Smooth muscle cell (in vitro differentiated cells): ENCODE measurements around the gene SDK2. TPM values are rescaled to one million over a fixed set of nuclear protein-coding genes. Genes with fewer than 3 reads are reported as not detected.

Experiments used
- DNase-seq: peaks from one replicate; lab custom pipeline; 2025; ENCODE audit not compliant: unreplicated experiment; lab: John Stamatoyannopoulos, UW
- H2AFZ ChIP-seq: fragments of 200-600 bp; sonication (generic); 2 replicates; pipeline ENCODE4 v1.6.0; 2016; ENCODE audit warnings: antibody characterized with exemption, low read depth, mild to moderate bottlenecking
- H3F3A ChIP-seq: fragments of 200-600 bp; sonication (generic); 2 replicates; pipeline ENCODE4 v1.6.0; 2017; ENCODE audit warnings: antibody characterized with exemption, low read depth
- H3K27ac ChIP-seq: fragments of 200-600 bp; sonication (generic); 2 replicates; pipeline ENCODE4 v1.5.1; 2016; ENCODE audit warnings: low read depth, mild to moderate bottlenecking
- H3K27me3 ChIP-seq: fragments of 200-600 bp; sonication (generic); 2 replicates; pipeline ENCODE4 v1.6.1; 2016; ENCODE audit warnings: low read depth, mild to moderate bottlenecking
- H3K36me3 ChIP-seq: fragments of 200-600 bp; sonication (generic); 2 replicates; pipeline ENCODE4 v1.5.1; 2016; ENCODE audit warnings: low read depth
- H3K4me1 ChIP-seq: fragments of 200-600 bp; sonication (generic); 2 replicates; pipeline ENCODE4 v1.5.1; 2016; ENCODE audit warnings: low read depth
- H3K4me2 ChIP-seq: fragments of 200-600 bp; sonication (generic); 2 replicates; pipeline ENCODE4 v1.6.0; 2016; ENCODE audit warnings: mild to moderate bottlenecking
- H3K4me3 ChIP-seq: fragments of 200-600 bp; sonication (generic); 2 replicates; pipeline ENCODE4 v1.5.1; 2016; ENCODE audit warnings: mild to moderate bottlenecking
- H3K79me2 ChIP-seq: fragments of 200-600 bp; sonication (generic); 2 replicates; pipeline ENCODE4 v1.6.0; 2016; ENCODE audit warnings: low read depth, mild to moderate bottlenecking
- H3K9ac ChIP-seq: fragments of 200-600 bp; sonication (generic); 2 replicates; pipeline ENCODE4 v1.6.0; 2016; ENCODE audit warnings: low read depth
- H3K9me3 ChIP-seq: fragments of 200-600 bp; sonication (generic); replicated peaks from 2 replicates; pipeline ENCODE4 v1.5.1; 2016; ENCODE audit warnings: low read depth
- H4K20me1 ChIP-seq: fragments of 200-600 bp; sonication (generic); 2 replicates; pipeline ENCODE4 v1.6.0; 2016; ENCODE audit warnings: low read depth
- WGBS: methylation state at CpG from one replicate; pipeline ENCODE4 v1.1.7; 2016; ENCODE audit warnings: low lambda C conversion rate; 5-methylcytosine and 5-hydroxymethylcytosine counted together
- polyA plus RNA-seq: library from polyadenylated mRNA; unstranded; fragments of >200 nt; fragmentation: Nextera tagmentation; extraction: Ambion mirVana; gene quantifications from 2 replicates; pipeline ENCODE4 v1.2.1, GENCODE V29; 2016
- total RNA-seq: library from RNA; depleted of rRNA; stranded (reverse); fragments of >200 nt; gene quantifications from 2 replicates; pipeline ENCODE4 v1.2.3, GENCODE V29; 2014
- TF ChIP-seq, protein P1 (sequence below): fragments of 200-600 bp; sonication (generic); IDR thresholded peaks from 2 replicates; pipeline ENCODE4 v1.5.1; 2017; ENCODE audit warnings: borderline replicate concordance, mild to moderate bottlenecking, antibody characterized with exemption; ENCODE audit not compliant: insufficient read depth, poor library complexity, severe bottlenecking

SDK2 gene
- total and polyA plus RNA-seq, 2 experiments from 2014 or later, result 4.6 to 6.5 TPM

- H2AFZ ChIP-seq, result no peak overlapping the region
- no peaks in the 10 kb centered on the region for H4K20me1 ChIP-seq
- no peaks in the 10 kb centered on the region for H3K79me2 ChIP-seq
- 92% methylated on average over 9 of the region's 9 CpGs for WGBS
- no peak overlapping the region for H3K4me3 ChIP-seq
- DNase-seq, result no peak
- TF ChIP-seq, protein P1, sequence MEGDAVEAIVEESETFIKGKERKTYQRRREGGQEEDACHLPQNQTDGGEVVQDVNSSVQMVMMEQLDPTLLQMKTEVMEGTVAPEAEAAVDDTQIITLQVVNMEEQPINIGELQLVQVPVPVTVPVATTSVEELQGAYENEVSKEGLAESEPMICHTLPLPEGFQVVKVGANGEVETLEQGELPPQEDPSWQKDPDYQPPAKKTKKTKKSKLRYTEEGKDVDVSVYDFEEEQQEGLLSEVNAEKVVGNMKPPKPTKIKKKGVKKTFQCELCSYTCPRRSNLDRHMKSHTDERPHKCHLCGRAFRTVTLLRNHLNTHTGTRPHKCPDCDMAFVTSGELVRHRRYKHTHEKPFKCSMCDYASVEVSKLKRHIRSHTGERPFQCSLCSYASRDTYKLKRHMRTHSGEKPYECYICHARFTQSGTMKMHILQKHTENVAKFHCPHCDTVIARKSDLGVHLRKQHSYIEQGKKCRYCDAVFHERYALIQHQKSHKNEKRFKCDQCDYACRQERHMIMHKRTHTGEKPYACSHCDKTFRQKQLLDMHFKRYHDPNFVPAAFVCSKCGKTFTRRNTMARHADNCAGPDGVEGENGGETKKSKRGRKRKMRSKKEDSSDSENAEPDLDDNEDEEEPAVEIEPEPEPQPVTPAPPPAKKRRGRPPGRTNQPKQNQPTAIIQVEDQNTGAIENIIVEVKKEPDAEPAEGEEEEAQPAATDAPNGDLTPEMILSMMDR, result no peak
- no peaks in the 10 kb centered on the region for H3F3A ChIP-seq
- no peaks in the 10 kb centered on the region for H3K9me3 ChIP-seq
- H3K4me2 ChIP-seq, result no peak overlapping the region
- H3K4me1 ChIP-seq, result peaks cover 15% of the 10 kb centered on the region
- H3K27me3 ChIP-seq, result no peaks in the 10 kb centered on the region
- no peaks in the 10 kb centered on the region for H3K36me3 ChIP-seq
- H3K9ac ChIP-seq, result no peak overlapping the region
- H3K27ac ChIP-seq, result no peak overlapping the region
These were observed 286.9 kb downstream of the SDK2 start for GRCh38 chr17:73357318-73357717.

- no peak for DNase-seq
- no peaks in the 10 kb centered on the region for H3K79me2 ChIP-seq
- H3K9ac ChIP-seq, result no peak overlapping the region
- H3K27me3 ChIP-seq, result no peaks in the 10 kb centered on the region
- no peaks in the 10 kb centered on the region for H3K9me3 ChIP-seq
- peaks cover 13% of the 10 kb centered on the region for H3K4me1 ChIP-seq
- no peak overlapping the region for H2AFZ ChIP-seq
- no peaks in the 10 kb centered on the region for H3F3A ChIP-seq
- no peaks in the 10 kb centered on the region for H3K36me3 ChIP-seq
- H4K20me1 ChIP-seq, result no peaks in the 10 kb centered on the region
- TF ChIP-seq, protein P1, result no peak
- no peak overlapping the region for H3K4me3 ChIP-seq
- no peak overlapping the region for H3K27ac ChIP-seq
- no peak overlapping the region for H3K4me2 ChIP-seq
- WGBS, result 91% methylated on average over 8 of the region's 8 CpGs
These were observed 287.6 kb downstream of the SDK2 start for GRCh38 chr17:73356561-73357170.

GRCh38 chr17:73354423-73355284, 289.6 kb downstream of the SDK2 start:
- Histone ChIP-seq H3K4me1 (no peaks in the 10 kb centered on the region), H3K27ac (no peak overlapping the region)

More at GRCh38 chr17:73354423-73355284, 289.6 kb downstream of the SDK2 start:
- Histone ChIP-seq H3K9ac (no peak overlapping the region), H3F3A (no peaks in the 10 kb centered on the region), H3K36me3 (no peaks in the 10 kb centered on the region), H3K27me3 (no peaks in the 10 kb centered on the region), H3K4me2 (no peak overlapping the region), H3K79me2 (no peaks in the 10 kb centered on the region), H3K9me3 (no peaks in the 10 kb centered on the region), H2AFZ (no peak overlapping the region), H4K20me1 (no peaks in the 10 kb centered on the region), H3K4me3 (no peak overlapping the region)
- no peak for DNase-seq
- TF ChIP-seq, protein P1, result no peak
- WGBS, result 94% methylated on average over 21 of the region's 21 CpGs
